Prostate gland (tissue), 2 donors: ENCODE data around the gene C1orf198. TPM values are rescaled to one million over a fixed set of nuclear protein-coding genes. Genes with fewer than 3 reads are reported as not detected.

Experiments used
- DNase-seq: peaks from one replicate; pipeline ENCODE4 v3.0.0-alpha.2; 2019; ENCODE audit warnings: low spot score
- H3K27ac ChIP-seq, 2 donors: fragments of 200-600 bp; sonication (generic); 2 replicates each; pipeline ENCODE4 v1.5.1; 2017 to 2019
- H3K27me3 ChIP-seq: fragments of 200-600 bp; sonication (generic); replicated peaks from 2 replicates; pipeline ENCODE4 v1.5.1; 2019; ENCODE audit not compliant: insufficient read depth
- H3K36me3 ChIP-seq, 2 donors: fragments of 200-600 bp; sonication (generic); 1 replicate in 1 of 2; 2 replicates in 1 of 2; pipeline versions ENCODE4 v1.5.1 to v1.8.1; 2017 to 2019
- H3K4me1 ChIP-seq: fragments of 200-600 bp; sonication (generic); replicated peaks from 2 replicates; pipeline ENCODE4 v1.5.1; 2019
- H3K4me3 ChIP-seq, 2 donors: fragments of 200-600 bp; sonication (generic); 2 replicates each; pipeline ENCODE4 v1.5.1; 2017 to 2019
- H3K9me3 ChIP-seq: fragments of 200-600 bp; sonication (generic); 2 replicates; pipeline ENCODE4 v1.5.1; 2017
- POLR2A ChIP-seq: fragments of 450-650 bp; IDR thresholded peaks from one replicate; pipeline ENCODE4 v1.6.1; 2016; ENCODE audit warnings: antibody characterized with exemption, mild to moderate bottlenecking
- POLR2AphosphoS5 ChIP-seq: sonication (generic); formaldehyde crosslinking; IDR thresholded peaks from one replicate; pipeline ENCODE4 v1.6.1; 2017; ENCODE audit warnings: antibody characterized with exemption
- WGBS: methylation state at CpG from one replicate; pipeline ENCODE4 v1.1.5; 2018; 5-methylcytosine and 5-hydroxymethylcytosine counted together
- intact Hi-C: fragments of 100-400 bp; cut with DNase I; formaldehyde crosslinking; loops from one replicate; pipeline ENCODE4 v1.14.2; 2022
- total RNA-seq, 2 donors: library from RNA; depleted of rRNA; stranded (reverse); fragments of >200 nt; gene quantifications; one replicate each; pipeline ENCODE4 v1.1.0, GENCODE V29; 2016
- TF ChIP-seq, protein P1 (sequence below), 4 experiments: fragments of 200-600 bp in 2 of 4; fragments of 450-650 bp in 2 of 4; sonication (generic) in 2 of 4; IDR thresholded peaks; 1 replicate in 3 of 4; 2 replicates in 1 of 4; pipeline ENCODE4 v1.5.1; 2016 to 2019; ENCODE audit warnings: antibody characterized with exemption in 4 of 4, mild to moderate bottlenecking in 2 of 4, moderate library complexity in 2 of 4

Gene C1orf198
- total RNA-seq, 2 donors from 2014 or later, result 41.9 to 44.8 TPM

DNA sequence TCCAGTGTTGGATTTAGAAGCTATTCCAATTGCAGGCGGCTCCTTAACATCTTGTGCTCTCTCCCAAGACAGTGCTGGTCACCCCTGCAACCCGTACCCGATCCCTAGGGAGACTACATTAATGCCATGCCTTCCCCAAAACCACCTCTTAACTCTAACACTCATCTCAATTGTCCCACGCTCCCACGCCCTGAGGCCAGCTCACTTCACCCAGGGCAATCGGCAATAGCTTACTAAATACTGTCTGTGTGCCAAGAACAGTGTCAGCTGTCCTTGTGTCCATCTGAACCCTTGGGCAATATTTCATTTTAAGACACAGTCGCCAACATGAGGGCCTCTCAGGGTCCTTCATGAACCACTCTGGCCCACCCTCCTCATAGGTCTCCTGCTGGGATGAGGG, 13.9 kb downstream of the C1orf198 start:
- DNase-seq, result no peak
- Histone ChIP-seq H3K27ac (no peak overlapping the region), H3K4me1 (peaks cover 14% of the 10 kb centered on the region), H3K9me3 (no peaks in the 10 kb centered on the region), H3K4me3 (no peak overlapping the region), H3K36me3 (no peaks in the 10 kb centered on the region), H3K27me3 (no peaks in the 10 kb centered on the region)
- WGBS, result 97% methylated on average over 7 of the region's 7 CpGs
- TF ChIP-seq, protein P1, sequence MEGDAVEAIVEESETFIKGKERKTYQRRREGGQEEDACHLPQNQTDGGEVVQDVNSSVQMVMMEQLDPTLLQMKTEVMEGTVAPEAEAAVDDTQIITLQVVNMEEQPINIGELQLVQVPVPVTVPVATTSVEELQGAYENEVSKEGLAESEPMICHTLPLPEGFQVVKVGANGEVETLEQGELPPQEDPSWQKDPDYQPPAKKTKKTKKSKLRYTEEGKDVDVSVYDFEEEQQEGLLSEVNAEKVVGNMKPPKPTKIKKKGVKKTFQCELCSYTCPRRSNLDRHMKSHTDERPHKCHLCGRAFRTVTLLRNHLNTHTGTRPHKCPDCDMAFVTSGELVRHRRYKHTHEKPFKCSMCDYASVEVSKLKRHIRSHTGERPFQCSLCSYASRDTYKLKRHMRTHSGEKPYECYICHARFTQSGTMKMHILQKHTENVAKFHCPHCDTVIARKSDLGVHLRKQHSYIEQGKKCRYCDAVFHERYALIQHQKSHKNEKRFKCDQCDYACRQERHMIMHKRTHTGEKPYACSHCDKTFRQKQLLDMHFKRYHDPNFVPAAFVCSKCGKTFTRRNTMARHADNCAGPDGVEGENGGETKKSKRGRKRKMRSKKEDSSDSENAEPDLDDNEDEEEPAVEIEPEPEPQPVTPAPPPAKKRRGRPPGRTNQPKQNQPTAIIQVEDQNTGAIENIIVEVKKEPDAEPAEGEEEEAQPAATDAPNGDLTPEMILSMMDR (IDR thresholded peaks at IDR 0.05), result no peak
- TF ChIP-seq POLR2AphosphoS5, result no peak
- no peak for TF ChIP-seq POLR2A
- intact Hi-C loops, result no loop called here

DNA sequence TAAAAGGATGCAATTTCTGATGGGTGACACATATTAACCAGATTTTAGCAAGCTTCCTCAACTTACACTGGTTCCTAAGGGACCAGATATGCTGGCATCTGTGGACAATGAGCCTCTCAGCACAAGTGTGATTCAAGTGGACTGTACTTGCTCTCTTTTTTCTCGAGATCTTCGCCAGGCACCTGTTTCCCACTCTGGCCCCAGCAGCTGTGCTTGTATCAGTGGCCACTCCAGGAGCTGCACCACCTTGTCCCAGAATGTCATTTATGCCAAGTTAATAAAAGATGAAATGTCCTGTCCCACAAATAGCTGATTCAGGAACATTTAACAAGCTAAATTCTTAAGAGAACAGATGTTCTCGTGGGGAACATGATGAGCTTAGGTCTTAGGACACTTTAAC, 14.6 kb downstream of the C1orf198 start:
- no peak overlapping the region for H3K27ac ChIP-seq
- H3K4me1 ChIP-seq, result peaks cover 20% of the 10 kb centered on the region
- WGBS, result 76% methylated on average over 3 of the region's 3 CpGs

DNA sequence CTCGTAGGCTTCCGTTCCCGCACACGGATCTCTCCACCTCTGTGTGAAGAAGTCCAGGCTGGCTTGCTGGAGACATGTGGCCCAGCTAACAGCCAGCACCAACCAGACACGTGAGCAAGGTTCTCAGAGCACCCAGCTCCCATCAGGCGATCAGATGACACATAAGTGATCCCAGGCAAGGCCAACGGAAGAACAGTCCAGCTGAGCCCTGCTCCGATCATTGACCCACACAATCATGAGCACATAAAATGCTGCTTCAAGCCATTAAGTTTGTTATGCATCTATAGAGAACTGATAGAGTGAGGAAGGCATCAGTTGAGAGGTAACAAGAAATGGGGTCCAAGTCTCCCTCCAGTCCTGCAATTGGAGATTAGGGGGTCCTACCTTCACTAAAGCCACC, 15.4 kb downstream of the C1orf198 start:
- TF ChIP-seq POLR2AphosphoS5 (no peak), POLR2A (no peak)
- TF ChIP-seq, protein P1 (IDR thresholded peaks at IDR 0.05), result no peak
- H3K4me3 ChIP-seq, result no peak overlapping the region
- no peaks in the 10 kb centered on the region for H3K9me3 ChIP-seq
- H3K27me3 ChIP-seq, result no peaks in the 10 kb centered on the region
- 85% methylated on average over 8 of the region's 8 CpGs for WGBS
- no peak for DNase-seq
- intact Hi-C loops, result no loop called here
- H3K27ac ChIP-seq, result no peak overlapping the region
- no peaks in the 10 kb centered on the region for H3K36me3 ChIP-seq
- peaks cover 20% of the 10 kb centered on the region for H3K4me1 ChIP-seq

More for the DNA sequence above, 14.6 kb downstream of the C1orf198 start:
- intact Hi-C loops, result no loop called here
- Histone ChIP-seq H3K36me3 (no peaks in the 10 kb centered on the region), H3K27me3 (no peaks in the 10 kb centered on the region), H3K4me3 (no peak overlapping the region), H3K9me3 (no peaks in the 10 kb centered on the region)
- DNase-seq, result no peak
- TF ChIP-seq POLR2A (no peak), POLR2AphosphoS5 (no peak)

DNA sequence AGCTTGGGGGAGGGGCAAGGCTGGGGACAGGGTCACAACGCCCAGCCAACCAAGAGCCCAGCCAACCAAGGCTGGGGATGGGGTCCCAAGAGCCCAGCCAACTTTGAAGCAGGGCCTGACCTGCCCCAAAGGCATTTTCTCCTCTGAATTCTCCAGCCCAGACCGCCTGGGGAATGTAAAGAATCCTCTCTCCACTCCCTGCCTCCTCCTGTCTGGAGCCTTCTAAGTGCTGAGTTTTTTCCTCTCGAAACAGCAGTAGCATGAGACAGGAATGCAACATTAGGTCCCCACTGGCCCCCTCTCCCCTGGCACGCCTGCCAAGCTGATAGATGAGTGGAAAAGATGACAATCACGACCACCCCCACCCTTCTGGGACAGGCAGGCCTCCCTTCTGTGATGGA, 17.0 kb downstream of the C1orf198 start:
- 66% methylated on average over 5 of the region's 5 CpGs for WGBS
- H3K9me3 ChIP-seq, result no peaks in the 10 kb centered on the region
- no peak overlapping the region for H3K4me3 ChIP-seq
- intact Hi-C loops, result no loop called here
- DNase-seq, result no peak
- no peaks in the 10 kb centered on the region for H3K36me3 ChIP-seq
- H3K27ac ChIP-seq, result no peak overlapping the region
- no peaks in the 10 kb centered on the region for H3K27me3 ChIP-seq
- peaks cover 20% of the 10 kb centered on the region for H3K4me1 ChIP-seq
- TF ChIP-seq, protein P1 (IDR thresholded peaks at IDR 0.05), result no peak
- TF ChIP-seq POLR2A (no peak), POLR2AphosphoS5 (no peak)

DNA sequence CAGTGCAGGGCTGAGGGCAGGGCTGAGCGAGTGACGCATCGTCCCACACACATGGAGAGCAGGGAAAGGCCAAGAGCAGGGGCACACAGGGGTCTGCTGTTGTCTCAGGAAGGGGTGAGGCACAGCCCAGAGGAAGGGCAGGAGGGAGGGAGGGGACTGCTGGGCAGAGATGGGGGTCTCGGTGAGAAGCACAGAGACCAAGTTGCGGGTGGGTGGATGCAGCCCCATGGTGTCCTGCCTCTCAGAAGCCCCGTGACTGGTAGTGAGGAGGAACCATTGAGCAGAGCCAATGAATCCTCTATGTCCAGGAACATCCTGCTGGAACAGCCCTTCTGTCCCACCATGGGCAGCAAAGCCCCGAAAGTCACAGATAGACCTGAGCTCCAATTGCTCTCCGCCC, 17.8 kb downstream of the C1orf198 start:
- no peaks in the 10 kb centered on the region for H3K27me3 ChIP-seq
- H3K27ac ChIP-seq, result no peak overlapping the region
- 73% methylated on average over 8 of the region's 8 CpGs for WGBS
- TF ChIP-seq, protein P1 (IDR thresholded peaks at IDR 0.05), result no peak
- TF ChIP-seq POLR2AphosphoS5 (no peak), POLR2A (no peak)
- H3K9me3 ChIP-seq, result no peaks in the 10 kb centered on the region
- no peak overlapping the region for H3K4me3 ChIP-seq
- intact Hi-C loops, result no loop called here
- DNase-seq, result no peak
- H3K36me3 ChIP-seq, result no peaks in the 10 kb centered on the region
- peaks cover 20% of the 10 kb centered on the region for H3K4me1 ChIP-seq
